K562 (cell line): ENCODE measurements around the gene DDRGK1. TPM values are rescaled to one million over a fixed set of nuclear protein-coding genes. Genes with fewer than 3 reads are reported as not detected.

ENCODE experiments used
- ATAC-seq: fragments of 200-7000 bp; cut with Tn5 transposase; 3 replicates; pipeline ENCODE4 v1.9.1; 2020; ENCODE audit warnings: moderate library complexity
- BruUV-seq: library from RNA; stranded (reverse); fragments of 400-500 nt; replicated peaks from 2 replicates; lab custom pipeline; 2021; lab: Mats Ljungman, UMichigan
- CTCF ChIA-PET: fragments of 300-600 bp; formaldehyde crosslinking; extraction: SDS; loops from one replicate; lab custom pipeline; 2021; ENCODE audit warnings: low intra/inter-chr PET ratio; lab: Yijun Ruan, JAX
- POLR2A ChIA-PET: fragments of 300-600, 350-650 bp; sonication (Branson Sonifier 250); formaldehyde crosslinking; extraction: SDS; loops from one replicate; lab custom pipeline; 2021; ENCODE audit warnings: antibody characterized with exemption, inconsistent platforms; lab: Yijun Ruan, JAX
- DNase-seq, 4 experiments: peaks; one replicate each; pipeline versions ENCODE4 v3.0.0 to v3.0.0-alpha.2; 2011 to 2018; ENCODE audit warnings: low spot score in 3 of 4, mixed read lengths in 3 of 4; ENCODE audit errors: extremely low read depth in 1 of 4
- FAIRE-seq: peaks from 2 replicates; lab custom pipeline; 2011; peaks lifted over from hg19 to GRCh38; lab: Jason Lieb, UNC
- H2AFZ ChIP-seq: 2 replicates; pipeline ENCODE4 v1.6.0; 2011; ENCODE audit warnings: low read depth, low read length, control low read depth, inconsistent platforms
- H3K27ac ChIP-seq: fragments of 200-600 bp; 3 replicates; pipeline ENCODE4 v1.8.0; 2011; ENCODE audit warnings: low read depth, mild to moderate bottlenecking, control low read depth, inconsistent platforms, low read length, moderate library complexity, mixed read lengths; ENCODE audit errors: extremely low read depth
- H3K27me3 ChIP-seq, 2 experiments: fragments of 300-600 bp in 1 of 2; 2 replicates in 1 of 2; 3 replicates in 1 of 2; pipeline versions ENCODE4 v1.6.0 to v1.8.0; 2011; ENCODE audit warnings: inconsistent platforms in 2 of 2, low read length in 2 of 2, mild to moderate bottlenecking in 1 of 2, mixed read lengths in 1 of 2, moderate library complexity in 1 of 2; ENCODE audit not compliant: control insufficient read depth in 2 of 2, insufficient read depth in 2 of 2
- H3K36me3 ChIP-seq: fragments of 300-600 bp; 3 replicates; pipeline ENCODE4 v1.8.0; 2011; ENCODE audit warnings: mild to moderate bottlenecking, low read length, inconsistent platforms; ENCODE audit not compliant: control insufficient read depth, insufficient read depth
- H3K4me1 ChIP-seq, 2 experiments: fragments of 200-600 bp in 1 of 2; replicated peaks in 1 of 2; 2 replicates in 1 of 2; 3 replicates in 1 of 2; pipeline versions ENCODE4 v1.5.1 to v1.8.0; 2011; ENCODE audit warnings: inconsistent platforms in 2 of 2, low read length in 2 of 2, mild to moderate bottlenecking in 1 of 2, mixed read lengths in 1 of 2, moderate library complexity in 1 of 2; ENCODE audit not compliant: control insufficient read depth in 2 of 2, insufficient read depth in 2 of 2
- H3K4me2 ChIP-seq: 2 replicates; pipeline ENCODE4 v1.6.1; 2011; ENCODE audit warnings: low read length, control low read depth, inconsistent platforms, mixed read lengths; ENCODE audit not compliant: insufficient read depth
- H3K4me3 ChIP-seq: fragments of 200-600 bp; sonication (generic), shearing (Covaris generic); 2 replicates; pipeline ENCODE4 v1.5.1; 2016; ENCODE audit warnings: control low read depth, inconsistent platforms
- H3K79me2 ChIP-seq: fragments of 200-600 bp; 3 replicates; pipeline ENCODE4 v1.8.0; 2011; ENCODE audit warnings: low read length, inconsistent platforms; ENCODE audit not compliant: control insufficient read depth, insufficient read depth
- H3K9ac ChIP-seq, 2 experiments: 2 replicates each; pipeline versions ENCODE4 v1.6.0 to v1.6.1; 2011; ENCODE audit warnings: low read depth in 2 of 2, low read length in 2 of 2, control low read depth in 1 of 2, inconsistent platforms in 1 of 2, mild to moderate bottlenecking in 1 of 2, mixed read lengths in 1 of 2; ENCODE audit not compliant: insufficient read depth in 1 of 2
- H3K9me1 ChIP-seq: one replicate; pipeline ENCODE4 v1.6.0; 2011; ENCODE audit warnings: inconsistent platforms, mild to moderate bottlenecking, low read length, moderate library complexity; ENCODE audit not compliant: control insufficient read depth, insufficient read depth
- H3K9me3 ChIP-seq: replicated peaks from 2 replicates; pipeline ENCODE4 v1.5.1; 2011; ENCODE audit warnings: low read depth, low read length, inconsistent platforms; ENCODE audit not compliant: control insufficient read depth, insufficient read depth
- H4K20me1 ChIP-seq: replicated peaks from 2 replicates; pipeline ENCODE4 v1.6.1; 2011; ENCODE audit warnings: low read length, inconsistent platforms, mixed read lengths; ENCODE audit not compliant: control insufficient read depth, insufficient read depth
- EHMT2 ChIP-seq: fragments of 450-650 bp; IDR thresholded peaks from 2 replicates; pipeline ENCODE4 v1.6.1; 2018; ENCODE audit warnings: antibody characterized with exemption
- ELF2 ChIP-seq: fragments of 250-450 bp; sonication (Bioruptor Pico); IDR thresholded peaks from 2 replicates; pipeline ENCODE4 v1.5.0; 2021; ENCODE audit warnings: mild to moderate bottlenecking
- GTF2E2 ChIP-seq: fragments of 200-800 bp; sonication (Bioruptor generic); IDR thresholded peaks from 2 replicates; pipeline ENCODE4 v1.6.1; 2016; ENCODE audit warnings: missing genetic modification characterization, missing compliant biosample characterization
- MIER1 ChIP-seq: fragments of 450-650 bp; IDR thresholded peaks from 2 replicates; pipeline ENCODE4 v1.6.1; 2016; ENCODE audit warnings: antibody characterized with exemption, mild to moderate bottlenecking, low read depth
- PHF20 ChIP-seq: fragments of 450-650 bp; IDR thresholded peaks from 2 replicates; pipeline ENCODE4 v1.6.1; 2018; ENCODE audit not compliant: partially characterized antibody
- POLR2B ChIP-seq: fragments of 450-650 bp; IDR thresholded peaks from 2 replicates; pipeline ENCODE4 v1.6.1; 2018; ENCODE audit warnings: low read depth; ENCODE audit not compliant: partially characterized antibody
- PREB ChIP-seq: sonication (generic); formaldehyde crosslinking; IDR thresholded peaks from 2 replicates; pipeline ENCODE4 v1.8.1; 2023; ENCODE audit warnings: mild to moderate bottlenecking, missing genetic modification reagents
- RB1 ChIP-seq: fragments of 450-650 bp; IDR thresholded peaks from 2 replicates; pipeline ENCODE4 v1.6.1; 2017; ENCODE audit warnings: low read depth, mild to moderate bottlenecking
- RBM34 ChIP-seq: fragments of 200-400 bp; formaldehyde crosslinking; IDR thresholded peaks from 2 replicates; pipeline ENCODE4 v1.6.1; 2018; ENCODE audit warnings: low read length, borderline replicate concordance; ENCODE audit not compliant: insufficient read depth
- ZNF12 ChIP-seq: sonication (generic); formaldehyde crosslinking; IDR thresholded peaks from 2 replicates; pipeline ENCODE4 v1.4.0; 2020; ENCODE audit warnings: mild to moderate bottlenecking, missing genetic modification reagents
- ZNF3 ChIP-seq: fragments of 250-450 bp; sonication (Bioruptor Pico); IDR thresholded peaks from 2 replicates; pipeline ENCODE4 v1.5.0; 2021; ENCODE audit warnings: mild to moderate bottlenecking, moderate library complexity
- ZNF347 ChIP-seq: fragments of 450-650 bp; formaldehyde crosslinking; IDR thresholded peaks from 2 replicates; pipeline ENCODE4 v1.4.0; 2020; ENCODE audit warnings: low read depth, mild to moderate bottlenecking, moderate library complexity
- ZNF699 ChIP-seq: fragments of 250-450 bp; sonication (Bioruptor Pico); IDR thresholded peaks from 2 replicates; pipeline ENCODE4 v1.8.0; 2021; ENCODE audit warnings: mild to moderate bottlenecking, moderate library complexity; ENCODE audit not compliant: insufficient replicate concordance
- WGBS: fragments of 100-300 bp; shearing (Covaris generic); methylation state at CpG from one replicate; pipeline ENCODE4 v1.1.6; 2016; ENCODE audit warnings: low coverage, mixed read lengths; ENCODE audit not compliant: insufficient coverage; ENCODE audit errors: missing lambda C conversion rate; 5-methylcytosine and 5-hydroxymethylcytosine counted together
- in situ Hi-C: fragments of 300-500 bp; cut with MboI; formaldehyde crosslinking; loops from 4 replicates; pipeline ENCODE4 v1.15.0; 2018; ENCODE audit warnings: inconsistent platforms, mixed read lengths
- intact Hi-C: fragments of 100-400 bp; cut with micrococcal nuclease; formaldehyde crosslinking; loops from 2 replicates; pipeline ENCODE4 v1.14.2; 2022
- polyA plus RNA-seq, 8 experiments: library from polyadenylated mRNA; depleted of rRNA in 4 of 8; stranded (reverse) in 5 of 8; unstranded in 3 of 8; fragments of >200 nt; fragmentation: Nextera tagmentation in 2 of 8; fragmentation: Illumina TruSeq in 1 of 8; extraction: Ambion mirVana in 2 of 8; extraction: Trizol in 1 of 8; gene quantifications; 2 replicates each; pipeline versions ENCODE4 v1.2.1 to v1.2.3, GENCODE V29; 2011 to 2014; ENCODE audit warnings: inconsistent platforms in 1 of 8, missing spikeins in 1 of 8
- total RNA-seq, 7 experiments: library from RNA; depleted of rRNA in 6 of 7; stranded (reverse); fragments of >200 nt in 6 of 7; fragmentation: Illumina TruSeq in 2 of 7; extraction: Trizol in 2 of 7; gene quantifications; 2 replicates each; pipeline versions ENCODE4 v1.2.1 to v1.2.3, GENCODE V29; 2011 to 2021; ENCODE audit warnings: low replicate concordance in 1 of 7

DDRGK1 gene
- total and polyA plus RNA-seq, 9 of the 15 experiments (the other 6 are each of a cell fraction or from before 2014, with no cell fraction given): 2.3 to 54.4 (median 29.1) TPM

GRCh38 chr20:3244613-3245012 lies 40.1 kb upstream of the DDRGK1 start:
- Histone ChIP-seq H3K9me1 (no peaks in the 10 kb centered on the region), H3K9me3 (no peaks in the 10 kb centered on the region), H3K4me2 (no peak overlapping the region), H3K79me2 (no peaks in the 10 kb centered on the region), H2AFZ (no peak overlapping the region), H3K4me1 (peaks cover 0 to 16% of the 10 kb centered on the region in 2 experiments; a peak in 3 of 5 replicates), H3K27me3 (peaks cover 7 to 36% of the 10 kb centered on the region in 2 experiments; a peak in 3 of 5 replicates), H3K4me3 (no peak overlapping the region), H3K27ac (no peak overlapping the region), H3K36me3 (no peaks in the 10 kb centered on the region), H3K9ac (no peak overlapping the region), H4K20me1 (no peaks in the 10 kb centered on the region; the same call in 1 of the 2 replicates)
- WGBS: 0% methylated on average over 1 of the region's 1 CpG
- ATAC-seq (no peak), DNase-seq (no peak), FAIRE-seq (no peak)
- CTCF ChIA-PET: no interaction called here
- intact Hi-C loops: no loop called here
- POLR2A ChIA-PET: no interaction called here
- TF ChIP-seq PREB (no peak), PHF20 (no peak), POLR2B (no peak), MIER1 (no peak), ZNF347 (CRISPR knock-in tag) (no peak), RB1 (no peak), ZNF12 (CRISPR knock-in tag) (no peak), EHMT2 (no peak), ZNF3 (no peak), ELF2 (CRISPR knock-in tag) (no peak), GTF2E2 (no peak), RBM34 (no peak), ZNF699 (CRISPR knock-in tag) (no peak)
- BruUV-seq: no TSS peak
- in situ Hi-C loops: no loop called here
